Ishikawa (cell line): ENCODE measurements around the gene ATP5PD.

Experiments
- CEBPB ChIP-seq: IDR thresholded peaks from 2 replicates; pipeline ENCODE4 v1.6.1; 2012
- CREB1 ChIP-seq: IDR thresholded peaks from 2 replicates; pipeline ENCODE4 v1.6.1; 2012; ENCODE audit warnings: low read depth
- EGR1 ChIP-seq: IDR thresholded peaks from 2 replicates; pipeline ENCODE4 v1.6.1; 2012
- EP300 ChIP-seq: IDR thresholded peaks from 2 replicates; pipeline ENCODE4 v1.6.1; 2012; ENCODE audit warnings: borderline replicate concordance
- FOXM1 ChIP-seq: IDR thresholded peaks from 2 replicates; pipeline ENCODE4 v1.6.1; 2012; ENCODE audit warnings: low read depth, borderline replicate concordance
- MAX ChIP-seq: IDR thresholded peaks from 2 replicates; pipeline ENCODE4 v1.6.1; 2012
- NFIC ChIP-seq: IDR thresholded peaks from 2 replicates; pipeline ENCODE4 v1.6.1; 2012
- RAD21 ChIP-seq: IDR thresholded peaks from 2 replicates; pipeline ENCODE4 v1.6.1; 2012; ENCODE audit warnings: low read depth
- REST ChIP-seq: IDR thresholded peaks from 2 replicates; pipeline ENCODE4 v1.6.1; 2012; ENCODE audit warnings: low read depth, mild to moderate bottlenecking
- TAF1 ChIP-seq: IDR thresholded peaks from 2 replicates; pipeline ENCODE4 v1.6.1; 2012; ENCODE audit warnings: low read depth, mild to moderate bottlenecking
- TCF12 ChIP-seq: IDR thresholded peaks from 2 replicates; pipeline ENCODE4 v1.6.1; 2012; ENCODE audit warnings: low read depth
- TEAD4 ChIP-seq: IDR thresholded peaks from 2 replicates; pipeline ENCODE4 v1.6.1; 2012
- YY1 ChIP-seq: IDR thresholded peaks from 2 replicates; pipeline ENCODE4 v1.6.1; 2012; ENCODE audit warnings: low read depth
- ZBTB7A ChIP-seq: IDR thresholded peaks from 2 replicates; pipeline ENCODE4 v1.6.1; 2012; ENCODE audit warnings: low read depth
- TF ChIP-seq, protein P1 (sequence below): IDR thresholded peaks from 2 replicates; pipeline ENCODE4 v1.6.1; 2012

The ATP5PD gene

GRCh38 chr17:75001915-75002843 lies 44.6 kb downstream of the ATP5PD start:
- no peak for TF ChIP-seq REST
- no peak for TF ChIP-seq TAF1
- no peak for TF ChIP-seq NFIC
- no peak for TF ChIP-seq ZBTB7A
- TF ChIP-seq, protein P1, sequence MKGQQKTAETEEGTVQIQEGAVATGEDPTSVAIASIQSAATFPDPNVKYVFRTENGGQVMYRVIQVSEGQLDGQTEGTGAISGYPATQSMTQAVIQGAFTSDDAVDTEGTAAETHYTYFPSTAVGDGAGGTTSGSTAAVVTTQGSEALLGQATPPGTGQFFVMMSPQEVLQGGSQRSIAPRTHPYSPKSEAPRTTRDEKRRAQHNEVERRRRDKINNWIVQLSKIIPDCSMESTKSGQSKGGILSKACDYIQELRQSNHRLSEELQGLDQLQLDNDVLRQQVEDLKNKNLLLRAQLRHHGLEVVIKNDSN, result no peak
- TF ChIP-seq MAX, result no peak
- TF ChIP-seq YY1, result no peak
- TF ChIP-seq TEAD4, result no peak
- no peak for TF ChIP-seq FOXM1
- no peak for TF ChIP-seq EGR1
- no peak for TF ChIP-seq CREB1

DNA sequence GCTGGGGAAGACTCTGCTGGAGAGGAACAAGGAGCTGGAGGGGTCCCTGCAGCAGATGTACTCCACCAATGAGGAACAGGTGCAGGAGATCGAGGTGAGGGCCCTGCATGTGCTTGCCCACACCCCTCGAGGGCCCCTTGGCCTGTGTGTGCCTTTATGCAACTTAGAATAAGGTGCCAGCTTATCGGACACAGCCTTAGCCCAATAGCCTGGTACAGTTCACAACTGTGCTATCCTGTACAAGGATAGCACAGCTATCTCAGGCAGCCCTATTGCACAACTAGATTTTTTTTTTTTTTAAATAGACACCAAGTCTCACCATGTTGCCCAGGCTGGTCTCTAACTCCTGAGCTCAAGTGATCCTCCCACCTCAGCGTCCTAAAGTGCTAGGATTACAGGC lies 47.2 kb downstream of the ATP5PD start:
- TF ChIP-seq FOXM1, result no peak
- TF ChIP-seq YY1, result no peak
- TF ChIP-seq TAF1, result no peak
- no peak for TF ChIP-seq MAX

DNA sequence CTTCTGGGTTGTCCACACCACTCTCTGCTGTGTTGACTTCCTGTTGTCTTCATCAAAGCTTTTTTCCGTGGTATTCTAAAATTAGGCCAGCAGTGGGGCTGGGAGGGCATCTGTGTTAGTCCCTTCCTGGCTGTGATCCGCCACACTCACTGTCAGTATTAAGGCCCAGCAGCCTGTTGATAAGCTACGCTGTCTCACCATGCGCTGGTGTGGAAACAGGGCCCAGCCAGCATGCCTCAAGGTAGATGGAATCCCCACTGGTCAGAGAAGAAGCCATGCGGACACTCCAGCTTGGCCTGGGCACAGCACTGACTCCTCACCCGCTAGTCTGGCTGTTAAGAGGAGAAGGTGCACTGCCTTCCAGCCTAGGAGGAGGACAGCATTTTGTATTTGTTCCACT lies 48.0 kb downstream of the ATP5PD start:
- TF ChIP-seq EGR1 (no peak), EP300 (no peak), TAF1 (no peak), REST (no peak), NFIC (no peak), CREB1 (no peak), TCF12 (no peak), FOXM1 (no peak), CEBPB (no peak), ZBTB7A (no peak), YY1 (no peak), MAX (no peak), RAD21 (no peak), TEAD4 (no peak)
- TF ChIP-seq, protein P1, result no peak

GRCh38 chr17:74995847-74996246 lies 50.9 kb downstream of the ATP5PD start:
- TF ChIP-seq EGR1, result no peak
- no peak for TF ChIP-seq CEBPB
- TF ChIP-seq ZBTB7A, result no peak
- TF ChIP-seq, protein P1, result no peak
- no peak for TF ChIP-seq RAD21
- no peak for TF ChIP-seq TCF12
- TF ChIP-seq MAX, result no peak
- TF ChIP-seq NFIC, result no peak
- TF ChIP-seq TAF1, result no peak
- TF ChIP-seq CREB1, result no peak
- TF ChIP-seq EP300, result no peak
- TF ChIP-seq REST, result no peak
- TF ChIP-seq YY1, result no peak
- no peak for TF ChIP-seq FOXM1
- no peak for TF ChIP-seq TEAD4
